Thoracic aorta (tissue), 2 donors: ENCODE results near the gene CDK10. TPM values are rescaled to one million over a fixed set of nuclear protein-coding genes. Genes with fewer than 3 reads are reported as not detected.

ENCODE experiments used
- ATAC-seq: fragments of 150-250 bp; one replicate; pipeline ENCODE4 v1.8.0; 2017; ENCODE audit warnings: low read depth; ENCODE audit not compliant: insufficient number of reproducible peaks, low FRiP score
- DNase-seq: peaks from one replicate; pipeline ENCODE4 v3.0.0-alpha.2; 2020; ENCODE audit warnings: low spot score
- H3K27ac ChIP-seq, 2 donors: fragments of 200-600 bp; sonication (generic); 1 replicate in 1 of 2; 2 replicates in 1 of 2; pipeline ENCODE4 v1.5.1; 2016; ENCODE audit warnings: mild to moderate bottlenecking in 2 of 2, moderate library complexity in 2 of 2
- H3K27me3 ChIP-seq: fragments of 200-600 bp; sonication (generic); replicated peaks from 2 replicates; pipeline ENCODE4 v1.6.0; 2016; ENCODE audit warnings: mild to moderate bottlenecking; ENCODE audit not compliant: insufficient read depth
- H3K36me3 ChIP-seq: fragments of 200-600 bp; sonication (generic); one replicate; pipeline ENCODE4 v1.5.1; 2016
- H3K4me1 ChIP-seq, 2 donors: fragments of 200-600 bp; sonication (generic); 1 replicate in 1 of 2; 2 replicates in 1 of 2; pipeline versions ENCODE4 v1.5.1 to v1.6.0; 2016; ENCODE audit warnings: low read depth in 2 of 2, mild to moderate bottlenecking in 1 of 2; ENCODE audit not compliant: control insufficient read depth in 1 of 2
- H3K4me3 ChIP-seq: fragments of 200-600 bp; sonication (generic); 2 replicates; pipeline ENCODE4 v1.5.1; 2016; ENCODE audit warnings: mild to moderate bottlenecking
- H3K9me3 ChIP-seq: fragments of 200-600 bp; sonication (generic); 2 replicates; pipeline ENCODE4 v1.5.1; 2016
- CTCF ChIP-seq: fragments of 200-600 bp; sonication (generic); IDR thresholded peaks from one replicate; pipeline ENCODE4 v1.5.1; 2019; ENCODE audit warnings: antibody characterized with exemption
- total RNA-seq, 2 donors: library from RNA; depleted of rRNA; stranded (reverse); fragments of >200 nt; gene quantifications; one replicate each; pipeline versions ENCODE4 v1.1.0 to v1.2.3, GENCODE V29; 2016

CDK10 gene
- total RNA-seq, 2 donors from 2014 or later: 20.3 to 35.2 TPM

GRCh38 chr16:89710709-89711564 is 24.4 kb downstream of the CDK10 start:
- Histone ChIP-seq H3K4me1 (peaks cover 0 to 7% of the 10 kb centered on the region in 2 donors), H3K27ac (no peak overlapping the region), H3K4me3 (no peak overlapping the region), H3K27me3 (no peaks in the 10 kb centered on the region), H3K9me3 (no peaks in the 10 kb centered on the region), H3K36me3 (no peaks in the 10 kb centered on the region)
- DNase-seq: no peak
- TF ChIP-seq CTCF: no peak
- no peak for ATAC-seq

- no peaks in the 10 kb centered on the region for H3K9me3 ChIP-seq
- TF ChIP-seq CTCF: no peak
- ATAC-seq (no peak), DNase-seq (no peak)
- H3K4me3 ChIP-seq: peak overlapping the region; percentile 25
- H3K4me1 ChIP-seq: peaks cover 0 to 7% of the 10 kb centered on the region in 2 donors
- H3K27ac ChIP-seq: no peak overlapping the region
- no peaks in the 10 kb centered on the region for H3K27me3 ChIP-seq
- no peaks in the 10 kb centered on the region for H3K36me3 ChIP-seq
These were observed 25.2 kb downstream of the CDK10 start for GRCh38 chr16:89711601-89712273.

GRCh38 chr16:89712274-89712781 is 25.8 kb downstream of the CDK10 start:
- Histone ChIP-seq H3K4me3 (peak overlapping the region; percentile 25), H3K27ac (no peak overlapping the region), H3K9me3 (no peaks in the 10 kb centered on the region), H3K36me3 (no peaks in the 10 kb centered on the region), H3K27me3 (no peaks in the 10 kb centered on the region), H3K4me1 (peaks cover 0 to 7% of the 10 kb centered on the region in 2 donors)
- ATAC-seq: no peak
- TF ChIP-seq CTCF: no peak
- no peak for DNase-seq

- TF ChIP-seq CTCF: no peak
- no peak for ATAC-seq
These were observed 30.0 kb downstream of the CDK10 start for GRCh38 chr16:89716493-89716892.

More at GRCh38 chr16:89716493-89716892, 30.0 kb downstream of the CDK10 start:
- H3K9me3 ChIP-seq: no peaks in the 10 kb centered on the region
- H3K4me1 ChIP-seq: peaks cover 5 to 18% of the 10 kb centered on the region in 2 donors
- no peak overlapping the region for H3K27ac ChIP-seq
- H3K36me3 ChIP-seq: no peaks in the 10 kb centered on the region
- no peaks in the 10 kb centered on the region for H3K27me3 ChIP-seq
- DNase-seq: no peak
- H3K4me3 ChIP-seq: no peak overlapping the region
